ENCODE results near the gene PTPRZ1.

The PTPRZ1 gene

DNA sequence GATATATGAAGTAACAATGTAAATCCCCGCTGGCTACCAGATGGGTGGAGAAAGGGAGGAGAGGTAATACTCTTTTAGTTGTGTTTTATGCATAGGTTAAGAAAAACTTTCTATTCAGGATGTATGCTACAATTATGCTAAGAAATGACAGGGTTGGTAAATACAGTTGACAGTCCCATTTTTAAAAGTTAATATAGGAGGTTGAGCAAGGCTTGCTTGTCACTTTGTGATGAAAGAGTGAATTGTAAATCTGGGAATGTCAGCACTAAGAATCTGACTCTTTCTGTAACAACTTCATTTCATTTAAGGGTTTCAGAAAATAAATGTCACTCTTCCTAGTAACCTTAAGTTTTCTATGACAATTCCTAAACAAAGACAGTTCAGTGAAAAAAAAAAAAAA, 59.8 kb downstream of the PTPRZ1 start:
- H3K9me3 ChIP-seq (ENCODE audit: control insufficient read depth, low read length): no peaks in the 10 kb centered on the region
- peaks cover 4% of the 10 kb centered on the region for H3K4me1 ChIP-seq (ENCODE audit: control insufficient read depth, insufficient read depth, low read length)
- DNase-seq (ENCODE audit: low read depth): no peak
- H3K4me3 ChIP-seq (ENCODE audit: low read length): no peak overlapping the region
- H3K9ac ChIP-seq (ENCODE audit: low read length): no peak overlapping the region
- no peaks in the 10 kb centered on the region for H3K36me3 ChIP-seq (ENCODE audit: control insufficient read depth, insufficient read depth, low read length, severe bottlenecking)
- H3K27me3 ChIP-seq (replicated peaks; ENCODE audit: control insufficient read depth, insufficient read depth, low read length): no peaks in the 10 kb centered on the region

DNA sequence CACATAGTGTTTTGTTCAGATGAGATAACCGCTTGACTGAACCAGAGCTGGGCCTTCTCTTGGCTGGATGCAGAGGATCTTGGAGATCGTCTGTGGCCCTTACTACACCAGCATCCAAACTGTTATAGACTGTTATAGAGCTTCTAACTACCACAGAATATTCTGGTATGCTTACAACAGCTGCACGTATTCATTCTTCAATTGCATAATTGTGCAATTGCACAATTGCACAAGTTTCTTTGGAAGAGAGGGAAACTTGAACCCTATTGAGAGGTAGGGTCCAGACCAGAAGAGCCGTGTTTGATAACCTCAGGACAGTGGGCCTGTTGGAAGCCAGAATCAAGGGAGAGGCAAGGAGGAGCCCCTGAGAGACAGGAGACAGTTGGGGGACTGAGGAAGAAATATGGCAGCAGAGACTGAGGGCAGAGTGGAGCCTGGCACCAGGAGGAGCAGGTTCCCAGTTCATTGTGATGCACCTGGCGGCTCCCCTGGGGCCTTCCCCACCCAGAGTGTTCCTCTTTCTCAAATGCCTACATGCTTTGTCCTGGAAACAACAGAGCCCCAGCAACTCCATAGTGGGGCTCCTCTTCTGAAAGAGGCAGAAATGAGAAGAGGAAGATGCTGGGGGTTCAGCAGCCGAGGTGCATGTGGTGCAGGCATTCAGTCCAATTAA, 64.1 kb downstream of the PTPRZ1 start:
- H3K4me3 ChIP-seq (ENCODE audit: low read length): no peak overlapping the region
- H3K27me3 ChIP-seq (replicated peaks; ENCODE audit: control insufficient read depth, insufficient read depth, low read length): no peaks in the 10 kb centered on the region
- no peaks in the 10 kb centered on the region for H3K36me3 ChIP-seq (ENCODE audit: control insufficient read depth, insufficient read depth, low read length, severe bottlenecking)
- H3K4me1 ChIP-seq (ENCODE audit: control insufficient read depth, insufficient read depth, low read length): peaks cover 4% of the 10 kb centered on the region
- H3K9me3 ChIP-seq (ENCODE audit: control insufficient read depth, low read length): no peaks in the 10 kb centered on the region
- H3K9ac ChIP-seq (ENCODE audit: low read length): no peak overlapping the region
- DNase-seq (ENCODE audit: low read depth): no peak

DNA sequence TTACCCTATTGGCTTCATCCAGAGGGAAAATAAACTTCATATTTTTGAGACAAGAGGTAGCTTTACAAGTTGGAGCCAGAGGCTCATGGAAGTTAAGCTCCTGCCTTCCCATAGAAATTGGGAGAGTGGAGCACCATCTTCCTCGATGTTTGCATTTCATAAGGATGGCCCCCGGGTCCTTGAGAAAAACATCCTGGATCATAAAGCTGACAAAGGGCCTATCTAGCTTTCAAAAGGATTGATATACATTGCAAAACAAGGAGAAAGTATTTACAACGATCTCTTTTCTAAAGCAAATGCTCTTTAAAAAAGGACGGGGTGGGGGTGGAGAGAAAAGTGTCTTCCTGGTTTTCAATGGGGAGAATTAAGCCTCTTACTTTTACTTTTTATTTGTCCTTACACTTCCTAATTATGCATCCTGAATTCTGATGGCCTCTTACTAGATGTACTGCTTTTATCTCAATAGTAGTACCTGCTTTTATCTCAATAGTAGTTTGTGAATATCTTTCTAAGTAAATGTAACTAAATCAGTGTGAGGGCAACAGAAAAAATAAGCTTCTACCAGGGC, 65.6 kb downstream of the PTPRZ1 start:
- H3K27me3 ChIP-seq (replicated peaks; ENCODE audit: control insufficient read depth, insufficient read depth, low read length): no peaks in the 10 kb centered on the region
- H3K4me3 ChIP-seq (ENCODE audit: low read length): no peak overlapping the region
- DNase-seq (ENCODE audit: low read depth): no peak
- H3K9ac ChIP-seq (ENCODE audit: low read length): no peak overlapping the region
- H3K36me3 ChIP-seq (ENCODE audit: control insufficient read depth, insufficient read depth, low read length, severe bottlenecking): no peaks in the 10 kb centered on the region
- no peaks in the 10 kb centered on the region for H3K9me3 ChIP-seq (ENCODE audit: control insufficient read depth, low read length)
- H3K4me1 ChIP-seq (ENCODE audit: control insufficient read depth, insufficient read depth, low read length): peaks cover 4% of the 10 kb centered on the region

DNA sequence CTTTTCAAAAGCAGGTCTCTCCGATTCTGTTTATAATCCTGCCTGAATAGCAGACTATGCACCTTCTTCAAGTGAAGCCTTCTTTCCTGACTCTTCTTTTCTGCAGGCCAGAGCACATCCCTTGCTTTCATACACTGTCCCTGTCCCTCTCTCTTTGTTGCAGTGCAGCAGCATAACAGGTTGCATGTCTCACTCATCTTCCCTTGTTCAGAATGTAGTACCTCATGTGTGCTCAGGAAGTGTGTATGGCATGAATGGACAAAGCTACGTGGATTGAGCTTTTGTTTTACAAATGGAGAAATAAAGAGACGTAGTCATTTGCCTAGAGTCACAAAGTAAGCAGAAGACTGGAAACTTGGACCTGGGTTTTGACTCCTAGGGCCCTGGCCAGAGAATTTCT, 68.0 kb downstream of the PTPRZ1 start:
- Histone ChIP-seq H3K9ac (ENCODE audit: low read length) (no peak overlapping the region), H3K36me3 (ENCODE audit: control insufficient read depth, insufficient read depth, low read length, severe bottlenecking) (no peaks in the 10 kb centered on the region), H3K27me3 (replicated peaks; ENCODE audit: control insufficient read depth, insufficient read depth, low read length) (no peaks in the 10 kb centered on the region), H3K4me3 (ENCODE audit: low read length) (no peak overlapping the region), H3K4me1 (ENCODE audit: control insufficient read depth, insufficient read depth, low read length) (peaks cover 4% of the 10 kb centered on the region), H3K9me3 (ENCODE audit: control insufficient read depth, low read length) (no peaks in the 10 kb centered on the region)
- no peak for DNase-seq (ENCODE audit: low read depth)

DNA sequence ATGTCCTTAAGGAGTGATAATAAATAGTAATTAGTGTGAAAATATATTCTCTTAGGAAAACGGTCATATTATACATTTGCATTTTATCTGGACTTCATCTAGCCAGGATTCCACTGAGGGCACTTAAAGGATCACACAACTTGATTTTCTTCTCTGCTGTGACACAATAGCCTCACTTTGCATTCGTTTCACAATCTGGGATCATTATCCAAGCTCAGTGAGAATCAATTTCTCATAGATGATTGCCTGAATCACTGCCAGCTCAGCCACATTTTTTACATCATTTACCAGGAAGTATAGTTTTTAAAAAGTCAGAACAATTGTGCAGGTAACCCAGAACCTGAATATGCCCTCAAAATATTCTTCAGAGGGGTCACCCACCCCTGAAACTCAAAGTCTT, 68.9 kb downstream of the PTPRZ1 start:
- H3K4me1 ChIP-seq (ENCODE audit: control insufficient read depth, insufficient read depth, low read length): peaks cover under 1% of the 10 kb centered on the region
- H3K9ac ChIP-seq (ENCODE audit: low read length): no peak overlapping the region
- H3K36me3 ChIP-seq (ENCODE audit: control insufficient read depth, insufficient read depth, low read length, severe bottlenecking): no peaks in the 10 kb centered on the region

DNA sequence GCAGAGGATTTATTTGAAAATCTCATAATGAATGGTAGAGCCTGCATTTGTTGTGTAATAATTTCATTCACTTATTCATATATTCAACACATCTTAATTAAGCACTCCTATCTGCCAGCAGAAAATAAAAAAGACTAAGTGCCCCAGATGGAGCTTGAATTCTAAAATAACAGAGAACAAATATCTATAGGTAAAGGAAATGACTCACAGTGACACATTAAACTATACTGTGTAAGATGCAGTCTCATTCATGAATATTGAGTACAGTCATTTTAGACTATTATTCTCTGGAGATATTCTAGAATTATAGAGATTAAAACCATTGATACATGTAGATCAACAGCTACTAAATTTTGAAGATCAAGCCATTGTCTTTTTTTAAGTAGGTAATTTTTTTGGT, 72.1 kb downstream of the PTPRZ1 start:
- DNase-seq (ENCODE audit: low read depth): no peak
- Histone ChIP-seq H3K9me3 (ENCODE audit: control insufficient read depth, low read length) (no peaks in the 10 kb centered on the region), H3K9ac (ENCODE audit: low read length) (no peak overlapping the region), H3K4me3 (ENCODE audit: low read length) (no peak overlapping the region), H3K36me3 (ENCODE audit: control insufficient read depth, insufficient read depth, low read length, severe bottlenecking) (no peaks in the 10 kb centered on the region), H3K27me3 (replicated peaks; ENCODE audit: control insufficient read depth, insufficient read depth, low read length) (no peaks in the 10 kb centered on the region), H3K4me1 (ENCODE audit: control insufficient read depth, insufficient read depth, low read length) (no peaks in the 10 kb centered on the region)

More for the DNA sequence above, 68.9 kb downstream of the PTPRZ1 start:
- Histone ChIP-seq H3K27me3 (replicated peaks; ENCODE audit: control insufficient read depth, insufficient read depth, low read length) (no peaks in the 10 kb centered on the region), H3K9me3 (ENCODE audit: control insufficient read depth, low read length) (no peaks in the 10 kb centered on the region), H3K4me3 (ENCODE audit: low read length) (no peak overlapping the region)
- DNase-seq (ENCODE audit: low read depth): no peak

DNA sequence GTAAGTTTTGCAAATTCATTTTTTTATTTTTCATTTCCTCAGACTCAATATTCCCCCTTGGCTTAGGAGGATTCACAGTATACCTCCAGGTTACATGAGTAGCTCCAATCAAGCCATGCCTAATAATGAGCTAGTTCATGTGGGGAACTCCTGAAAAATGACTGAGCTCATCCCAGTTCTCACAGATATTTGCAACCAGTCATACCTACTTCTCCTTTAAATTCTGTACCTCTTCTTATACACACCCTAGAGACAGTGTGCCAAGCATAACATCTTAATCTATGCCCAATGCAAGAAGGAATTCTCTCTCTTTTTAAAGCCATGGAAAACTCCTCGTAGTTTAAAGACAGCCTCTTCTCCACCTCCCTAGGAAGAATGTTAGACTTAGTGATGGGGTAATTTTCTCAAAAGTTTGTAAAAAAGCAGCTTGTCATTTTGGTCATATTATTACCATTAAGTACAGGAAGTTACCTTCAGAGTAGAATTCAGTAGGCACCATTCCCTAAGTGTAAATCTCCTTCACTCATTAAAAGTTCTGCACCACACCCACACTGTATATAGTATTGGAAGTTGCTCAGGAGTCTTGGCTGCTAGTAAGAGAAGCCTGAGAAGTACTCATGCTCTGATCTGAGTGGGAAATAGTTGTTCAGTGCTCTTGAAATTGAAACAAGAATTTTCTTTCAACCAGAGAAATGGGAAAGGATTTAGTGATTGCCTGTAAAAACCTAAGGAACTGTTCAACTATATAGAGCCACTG, 72.7 kb downstream of the PTPRZ1 start:
- DNase-seq (ENCODE audit: low read depth): no peak
- Histone ChIP-seq H3K4me1 (ENCODE audit: control insufficient read depth, insufficient read depth, low read length) (no peaks in the 10 kb centered on the region), H3K9me3 (ENCODE audit: control insufficient read depth, low read length) (no peaks in the 10 kb centered on the region), H3K36me3 (ENCODE audit: control insufficient read depth, insufficient read depth, low read length, severe bottlenecking) (no peaks in the 10 kb centered on the region), H3K27me3 (replicated peaks; ENCODE audit: control insufficient read depth, insufficient read depth, low read length) (no peaks in the 10 kb centered on the region), H3K4me3 (ENCODE audit: low read length) (no peak overlapping the region), H3K9ac (ENCODE audit: low read length) (no peak overlapping the region)

DNA sequence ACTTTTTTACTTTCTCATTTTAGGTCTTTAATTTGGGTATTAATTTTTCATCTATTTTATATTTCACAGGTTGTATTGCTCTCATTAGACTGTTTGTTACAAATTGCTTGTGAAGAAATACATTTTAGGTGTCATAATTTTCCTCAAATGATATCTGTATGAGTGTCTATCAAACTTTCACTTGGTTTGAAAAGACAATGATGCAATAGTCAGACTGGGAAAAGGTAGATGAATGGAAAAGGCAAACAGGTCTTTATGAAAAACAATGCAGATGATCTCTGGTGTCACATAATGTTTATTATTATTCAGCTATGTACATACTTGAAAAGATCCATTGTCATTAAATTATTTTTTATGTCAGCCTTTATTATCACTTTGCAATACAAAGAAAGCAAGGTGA, 80.2 kb downstream of the PTPRZ1 start:
- no peak for DNase-seq (ENCODE audit: low read depth)
- Histone ChIP-seq H3K9ac (ENCODE audit: low read length) (no peak overlapping the region), H3K4me3 (ENCODE audit: low read length) (no peak overlapping the region), H3K27me3 (replicated peaks; ENCODE audit: control insufficient read depth, insufficient read depth, low read length) (no peaks in the 10 kb centered on the region), H3K36me3 (ENCODE audit: control insufficient read depth, insufficient read depth, low read length, severe bottlenecking) (no peaks in the 10 kb centered on the region), H3K4me1 (ENCODE audit: control insufficient read depth, insufficient read depth, low read length) (no peaks in the 10 kb centered on the region), H3K9me3 (ENCODE audit: control insufficient read depth, low read length) (no peaks in the 10 kb centered on the region)

DNA sequence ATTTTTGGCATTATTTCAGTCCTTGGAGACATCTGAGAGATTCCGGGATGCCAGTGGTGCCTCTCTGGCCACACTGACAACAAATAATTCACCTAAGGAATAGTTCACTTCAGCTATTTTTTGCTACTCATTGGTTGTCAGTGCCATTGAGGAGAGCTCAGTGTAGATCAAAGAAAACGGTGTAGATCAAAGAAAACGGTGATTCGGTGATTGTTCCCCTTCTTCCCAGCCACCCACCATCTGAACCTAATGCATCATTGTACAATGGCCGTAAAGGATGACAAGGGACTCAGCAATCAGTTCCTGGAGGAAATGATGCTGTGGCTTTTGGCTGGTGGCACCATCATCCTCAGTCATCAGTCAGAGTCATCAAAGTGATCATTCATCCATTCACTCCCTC, 80.6 kb downstream of the PTPRZ1 start:
- no peaks in the 10 kb centered on the region for H3K36me3 ChIP-seq (ENCODE audit: control insufficient read depth, insufficient read depth, low read length, severe bottlenecking)
- no peaks in the 10 kb centered on the region for H3K27me3 ChIP-seq (replicated peaks; ENCODE audit: control insufficient read depth, insufficient read depth, low read length)
- no peak overlapping the region for H3K4me3 ChIP-seq (ENCODE audit: low read length)
- H3K9ac ChIP-seq (ENCODE audit: low read length): no peak overlapping the region
- no peaks in the 10 kb centered on the region for H3K4me1 ChIP-seq (ENCODE audit: control insufficient read depth, insufficient read depth, low read length)
- H3K9me3 ChIP-seq (ENCODE audit: control insufficient read depth, low read length): no peaks in the 10 kb centered on the region
- DNase-seq (ENCODE audit: low read depth): no peak

DNA sequence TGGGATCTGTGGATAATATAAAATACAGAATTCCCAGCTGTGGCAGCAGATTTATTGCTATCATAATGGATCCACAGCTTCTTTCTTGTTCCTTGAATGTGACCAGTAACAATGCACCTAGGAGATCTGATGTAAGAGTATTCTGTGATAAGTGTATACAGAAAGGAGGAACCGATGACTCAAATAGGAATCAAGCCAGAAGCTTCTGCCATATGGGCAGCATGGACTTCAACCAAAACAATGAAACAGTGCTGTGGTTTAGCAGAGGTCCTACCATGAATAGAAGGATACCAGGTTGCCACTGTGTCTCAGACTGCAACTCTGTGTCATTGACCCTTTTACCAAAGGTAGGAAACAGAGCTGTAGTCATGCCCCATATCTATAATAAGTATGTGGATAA, 81.8 kb downstream of the PTPRZ1 start:
- DNase-seq (ENCODE audit: low read depth): peak; percentile 48
- H3K4me3 ChIP-seq (ENCODE audit: low read length): no peak overlapping the region
- H3K36me3 ChIP-seq (ENCODE audit: control insufficient read depth, insufficient read depth, low read length, severe bottlenecking): no peaks in the 10 kb centered on the region
- no peaks in the 10 kb centered on the region for H3K4me1 ChIP-seq (ENCODE audit: control insufficient read depth, insufficient read depth, low read length)
- no peaks in the 10 kb centered on the region for H3K9me3 ChIP-seq (ENCODE audit: control insufficient read depth, low read length)
- H3K27me3 ChIP-seq (replicated peaks; ENCODE audit: control insufficient read depth, insufficient read depth, low read length): no peaks in the 10 kb centered on the region
- H3K9ac ChIP-seq (ENCODE audit: low read length): no peak overlapping the region

DNA sequence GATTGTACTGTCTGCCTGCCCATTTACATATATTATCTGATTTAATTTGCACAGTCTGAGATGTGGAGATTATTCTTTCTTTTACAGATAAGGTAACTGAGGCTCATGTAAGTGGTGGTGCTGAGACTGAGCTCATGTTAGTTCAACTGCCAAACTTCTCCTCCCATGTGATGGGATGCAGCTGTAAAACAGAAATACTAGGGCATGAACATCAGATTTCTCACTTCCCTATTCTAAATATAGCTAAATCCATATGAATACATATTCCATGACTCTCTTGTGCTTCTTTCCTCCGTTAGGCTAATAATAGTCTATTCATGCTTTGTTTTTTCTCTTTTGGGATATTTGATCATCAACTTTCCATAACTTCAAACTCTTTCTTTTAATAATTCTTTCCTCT, 84.7 kb downstream of the PTPRZ1 start:
- DNase-seq (ENCODE audit: low read depth): no peak
- Histone ChIP-seq H3K9me3 (ENCODE audit: control insufficient read depth, low read length) (no peaks in the 10 kb centered on the region), H3K36me3 (ENCODE audit: control insufficient read depth, insufficient read depth, low read length, severe bottlenecking) (no peaks in the 10 kb centered on the region), H3K9ac (ENCODE audit: low read length) (no peak overlapping the region), H3K4me1 (ENCODE audit: control insufficient read depth, insufficient read depth, low read length) (peaks cover 5% of the 10 kb centered on the region), H3K27me3 (replicated peaks; ENCODE audit: control insufficient read depth, insufficient read depth, low read length) (no peaks in the 10 kb centered on the region), H3K4me3 (ENCODE audit: low read length) (no peak overlapping the region)

All from adipocyte (in vitro differentiated cells).